ENCODE measurements around the gene OAS2.

OAS2 gene

DNA sequence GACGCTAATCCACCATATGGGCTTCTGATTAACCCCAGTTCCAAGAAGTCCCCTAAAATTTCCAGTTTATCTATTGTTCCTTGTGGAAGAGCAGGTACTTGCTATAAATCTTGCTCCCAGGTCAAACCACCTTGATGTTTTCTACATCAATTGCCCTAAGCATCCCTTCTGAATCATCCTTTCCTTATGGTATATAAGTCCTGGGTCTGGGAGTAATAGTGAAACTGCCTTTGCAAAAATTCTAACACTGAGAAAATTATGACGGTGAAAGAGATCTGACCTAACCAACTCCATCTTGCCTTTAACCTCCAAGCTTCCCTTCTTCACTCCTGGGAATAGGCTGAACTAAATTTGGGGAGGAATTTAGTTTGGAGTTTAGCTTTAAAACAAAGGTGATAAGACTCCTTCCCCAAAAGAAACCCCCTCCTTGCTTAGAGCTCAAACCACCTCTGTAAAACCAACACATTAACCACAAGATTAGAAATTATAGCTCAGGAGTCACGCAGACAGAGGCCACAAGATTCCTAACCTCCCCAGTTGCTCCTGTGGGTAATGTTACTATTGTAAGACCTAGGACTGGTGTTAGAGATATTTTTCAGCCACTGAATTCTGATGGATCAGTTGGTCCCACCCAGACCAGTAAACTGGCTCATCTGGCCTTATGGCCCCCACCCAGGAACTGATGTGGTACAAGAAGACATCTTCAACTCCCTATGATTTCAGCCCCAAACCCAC is 44.4 kb downstream of the OAS2 start:
- no peak for DNase-seq

DNA sequence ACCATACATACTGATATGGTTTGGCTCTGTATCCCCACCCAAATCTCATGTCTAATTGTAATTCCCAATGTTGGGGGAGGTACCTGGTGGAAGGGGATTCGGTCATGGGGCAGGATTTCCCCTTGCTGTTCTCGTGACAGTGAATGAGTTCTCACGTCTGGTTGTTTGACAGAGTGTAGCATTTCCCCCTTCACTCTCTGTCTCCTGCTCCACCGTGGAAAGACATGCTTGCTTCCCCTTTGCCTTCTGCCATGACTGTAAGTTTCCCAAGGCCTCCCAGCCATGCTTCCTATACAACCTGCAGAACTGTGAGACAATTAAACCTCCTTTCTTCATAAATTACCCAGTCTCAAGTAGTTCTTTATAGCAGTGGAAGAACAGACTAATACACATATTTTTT is 49.4 kb downstream of the OAS2 start:
- no peak for DNase-seq

DNA sequence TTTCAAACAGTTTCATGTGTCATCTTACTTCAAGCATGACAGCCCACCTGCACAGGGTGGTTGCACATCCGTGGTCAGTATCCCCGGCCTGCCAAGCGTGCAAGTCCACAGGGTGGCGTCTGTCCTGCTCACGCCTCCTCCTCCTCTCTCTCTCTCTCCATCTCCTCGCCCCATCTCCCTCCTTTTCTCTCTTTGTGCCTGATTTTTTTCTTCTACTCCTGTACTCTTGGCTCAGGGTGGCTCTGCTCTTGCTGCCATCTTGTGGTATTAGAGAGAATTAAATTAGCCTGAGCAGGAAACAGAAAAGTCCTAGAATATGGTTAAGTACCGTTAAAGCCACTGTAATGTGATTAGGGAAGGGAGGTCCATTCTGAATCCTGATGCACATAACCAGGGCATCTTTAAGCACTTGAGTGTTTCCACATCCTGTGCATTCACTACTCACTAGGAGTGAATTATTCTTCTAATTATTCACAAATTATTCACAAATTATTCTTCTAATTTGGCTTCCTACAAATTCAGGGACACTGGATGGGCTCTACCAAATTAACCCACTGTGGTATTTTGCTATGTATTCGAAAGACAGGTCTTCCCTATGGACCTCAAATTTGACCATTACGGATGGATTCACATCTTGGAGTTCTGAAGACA is 52.7 kb downstream of the OAS2 start:
- DNase-seq, result no peak

DNA sequence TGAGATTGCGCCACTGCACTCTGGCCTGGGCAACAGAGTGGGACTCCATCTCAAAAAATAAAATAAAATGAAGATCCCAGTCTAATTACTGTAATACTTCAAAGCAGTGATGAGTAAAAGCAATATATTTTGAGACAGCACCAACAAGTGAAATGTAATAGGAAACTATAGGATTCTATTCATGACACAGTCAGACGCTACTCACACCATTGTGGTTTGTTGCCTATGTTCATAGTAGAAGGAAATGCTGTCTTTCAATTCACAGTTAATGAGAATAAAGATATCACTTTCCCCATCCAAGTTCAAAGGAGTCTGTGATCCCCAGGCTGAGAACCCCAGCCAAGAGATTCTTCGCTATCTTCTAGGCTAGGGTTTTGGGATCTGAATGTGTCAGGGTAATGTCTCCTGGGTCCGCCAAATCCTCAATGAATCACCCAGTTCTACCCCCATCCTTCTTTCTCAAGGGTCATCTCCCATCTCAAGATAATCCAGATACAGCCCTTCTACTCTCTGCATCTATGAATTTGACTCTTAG is 61.7 kb downstream of the OAS2 start:
- no peak for DNase-seq

DNA sequence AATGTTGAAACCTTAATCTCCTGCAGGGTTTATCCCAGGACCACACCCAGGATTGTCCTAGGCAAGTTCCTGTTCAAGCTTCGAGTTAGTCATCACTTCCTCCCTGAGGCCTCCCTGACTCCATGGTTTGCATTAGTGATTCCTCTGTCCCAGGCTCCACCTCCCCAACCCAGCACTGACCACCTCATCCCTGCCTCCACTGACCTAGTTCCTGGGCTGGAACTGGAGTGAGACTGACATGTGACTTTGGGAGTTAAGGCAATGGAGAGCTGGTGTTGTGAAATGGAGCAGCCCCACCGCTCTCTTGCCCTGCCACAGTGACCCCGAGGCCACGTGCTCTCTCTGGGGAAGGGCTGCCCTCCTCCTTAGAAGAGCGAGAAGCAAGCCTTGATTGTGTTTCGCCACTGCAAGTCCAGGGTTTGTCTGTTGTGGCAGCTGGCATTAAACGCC is 62.4 kb downstream of the OAS2 start:
- no peak for DNase-seq

DNA sequence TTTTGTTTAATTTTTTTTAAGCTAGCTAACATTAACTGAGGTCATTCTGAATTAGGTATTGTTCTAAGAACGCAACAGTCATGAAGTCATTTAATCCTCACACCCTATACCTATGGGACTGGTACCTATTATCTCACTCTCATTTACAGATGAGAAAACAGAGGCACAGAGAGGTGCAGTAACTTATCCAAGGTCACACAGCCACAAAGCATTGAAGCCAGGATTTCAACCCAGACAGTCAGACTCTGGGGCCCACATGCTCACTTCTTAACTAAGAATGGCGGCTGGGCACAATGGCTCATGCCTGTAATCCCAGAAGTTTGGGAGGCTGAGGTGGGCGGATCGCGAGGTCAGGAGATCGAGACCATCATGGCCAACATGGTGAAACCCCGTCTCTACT is 63.2 kb downstream of the OAS2 start:
- no peak for DNase-seq

DNA sequence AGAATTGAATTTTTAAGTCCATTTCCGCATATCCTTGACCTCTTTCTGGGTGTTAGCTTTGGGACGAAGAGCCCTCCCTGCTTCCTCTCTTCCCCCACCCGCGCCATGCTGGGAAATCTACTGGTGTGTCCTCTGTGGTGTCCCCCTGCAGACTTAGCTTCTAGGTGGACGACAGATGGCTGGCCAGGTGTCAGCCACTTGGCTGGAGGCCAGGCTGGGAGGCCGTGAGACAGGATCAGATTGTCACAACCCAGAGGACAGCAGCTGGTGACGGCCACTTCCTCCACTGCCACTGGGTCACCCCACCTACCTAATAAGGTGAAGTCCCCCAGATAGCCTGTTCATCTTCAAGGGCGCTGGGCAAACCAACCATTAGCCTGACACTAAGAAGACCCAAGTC is 64.9 kb downstream of the OAS2 start:
- no peak for DNase-seq

DNA sequence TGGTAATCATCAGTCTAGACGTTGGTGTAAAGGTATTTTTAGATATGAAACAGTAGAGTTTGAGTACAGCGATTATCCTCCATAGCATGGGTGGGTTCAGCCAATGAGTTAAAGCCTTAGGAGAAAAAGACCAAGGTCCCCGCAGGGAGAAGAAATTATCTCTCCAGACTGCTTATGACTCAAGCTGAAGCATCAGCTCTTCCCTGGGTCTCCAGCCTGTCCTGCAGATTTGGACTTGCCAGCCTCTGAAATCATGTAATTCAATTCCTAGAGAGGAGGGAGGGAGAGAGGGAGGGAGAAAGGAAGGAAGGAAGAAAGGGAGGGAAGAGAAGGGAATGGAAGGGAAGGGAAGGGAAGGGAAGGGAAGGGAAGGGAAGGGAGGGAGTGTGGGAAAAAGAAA is 66.2 kb downstream of the OAS2 start:
- DNase-seq, result no peak

DNA sequence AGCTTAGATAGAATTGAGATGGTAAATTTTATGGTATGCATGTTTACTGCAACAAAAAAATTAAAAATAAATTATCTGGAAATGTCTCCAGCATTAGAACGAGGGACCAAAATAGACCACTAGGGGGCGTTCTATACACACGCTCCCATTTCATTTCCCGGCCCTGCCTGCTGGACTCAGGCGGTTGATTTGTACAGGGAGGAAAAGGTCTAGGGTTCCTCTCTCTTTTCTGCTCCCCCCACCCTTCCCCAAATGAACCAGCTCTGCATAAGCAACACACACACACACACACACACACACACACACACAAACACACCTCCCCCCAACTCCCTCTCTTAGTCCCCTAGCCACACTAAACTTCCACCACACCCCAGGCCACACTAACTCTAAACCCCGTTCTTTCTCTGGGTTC is 70.4 kb downstream of the OAS2 start:
- DNase-seq, result peak; percentile 17

DNA sequence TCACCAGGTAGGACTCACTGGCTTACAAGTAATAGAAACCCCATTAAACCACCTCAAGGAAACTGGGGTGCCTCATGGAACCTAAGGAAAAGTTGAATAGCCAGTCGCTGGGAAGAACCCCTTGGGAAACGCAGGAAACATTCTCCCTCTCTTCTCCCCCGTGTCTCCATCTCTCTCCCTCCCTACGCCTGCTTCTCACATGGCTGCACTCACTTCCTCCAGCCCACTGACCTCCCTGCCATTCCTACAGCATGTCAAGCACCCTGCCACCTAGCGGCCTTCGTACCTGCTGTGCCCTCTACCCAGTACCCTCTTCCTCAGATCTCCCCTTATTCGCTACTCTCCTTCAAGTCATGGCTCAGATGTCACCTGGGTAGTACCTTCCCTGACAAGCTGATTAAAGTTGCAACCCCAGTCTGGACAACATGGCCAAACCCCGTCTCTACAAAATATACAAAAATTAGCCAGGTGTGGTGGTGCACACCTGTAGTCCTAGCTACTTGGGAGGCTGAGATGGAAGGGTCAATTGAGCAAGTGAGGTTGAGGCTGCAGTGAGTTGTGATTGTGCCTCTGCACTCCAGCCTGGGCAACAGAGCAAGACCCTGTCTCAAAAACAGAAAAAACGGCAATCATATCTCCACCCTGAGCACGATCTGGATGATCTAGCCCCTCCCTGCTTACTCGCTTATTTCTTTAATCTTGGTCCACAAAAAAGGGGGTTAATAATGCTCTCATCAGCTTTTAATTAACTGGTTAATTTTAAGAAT is 71.8 kb downstream of the OAS2 start:
- no peak for DNase-seq

DNA sequence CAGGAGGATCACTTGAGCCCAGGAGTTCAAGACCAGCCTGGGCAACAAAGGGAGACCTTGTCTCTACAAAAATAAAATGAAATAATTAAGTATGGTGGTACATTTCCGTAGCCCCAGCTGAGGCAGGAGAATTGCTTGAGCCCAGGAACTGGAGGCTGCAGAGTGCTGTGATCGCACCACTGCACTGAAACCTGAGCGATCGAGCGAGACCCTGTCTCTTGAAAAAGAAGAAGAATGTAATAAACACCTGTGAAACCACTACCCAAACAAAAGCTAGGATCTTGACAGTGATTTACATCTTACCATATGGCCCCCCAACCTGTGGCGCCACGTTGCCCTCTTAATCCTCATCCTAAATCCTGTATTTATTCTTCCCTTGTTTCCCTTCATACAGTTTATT is 72.5 kb downstream of the OAS2 start:
- DNase-seq, result no peak

DNA sequence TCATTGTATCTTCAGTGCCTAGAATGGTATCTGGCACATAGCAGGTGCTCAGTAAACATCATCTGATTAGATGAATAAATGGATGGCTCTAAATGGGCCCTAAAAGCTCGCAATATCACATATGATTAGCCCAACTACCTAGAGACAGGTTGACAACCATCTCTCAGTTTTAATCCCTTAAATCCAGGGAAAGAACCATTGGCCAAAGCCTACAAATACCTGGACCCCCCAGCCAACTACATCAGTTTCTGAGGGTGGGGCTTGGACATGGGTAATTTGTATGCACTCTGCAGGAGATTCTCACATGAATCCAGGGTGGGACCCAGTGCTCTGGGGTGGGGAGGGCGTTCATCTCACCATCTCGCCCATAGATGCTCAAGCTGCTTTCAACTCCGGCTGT is 73.4 kb downstream of the OAS2 start:
- DNase-seq, result no peak

DNA sequence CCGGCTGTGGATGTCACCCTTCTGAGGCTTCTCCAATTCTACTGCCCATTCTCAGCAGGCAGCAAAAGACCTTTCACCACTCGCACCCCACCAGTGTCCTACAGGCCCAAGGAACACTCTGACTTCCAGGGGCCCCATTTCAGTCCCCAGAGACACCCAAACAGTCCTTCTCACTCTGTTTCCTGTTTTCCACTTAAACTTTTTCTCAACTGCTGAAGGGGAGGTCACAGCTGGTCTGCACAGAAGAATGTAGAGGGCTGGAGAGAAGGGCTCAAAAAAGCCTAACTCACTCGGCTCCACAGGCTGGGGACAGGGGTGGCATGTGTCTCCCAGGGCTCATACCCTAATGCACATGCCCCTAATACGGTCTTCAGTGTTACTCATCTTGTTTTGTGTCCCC is 74.0 kb downstream of the OAS2 start:
- DNase-seq, result no peak

DNA sequence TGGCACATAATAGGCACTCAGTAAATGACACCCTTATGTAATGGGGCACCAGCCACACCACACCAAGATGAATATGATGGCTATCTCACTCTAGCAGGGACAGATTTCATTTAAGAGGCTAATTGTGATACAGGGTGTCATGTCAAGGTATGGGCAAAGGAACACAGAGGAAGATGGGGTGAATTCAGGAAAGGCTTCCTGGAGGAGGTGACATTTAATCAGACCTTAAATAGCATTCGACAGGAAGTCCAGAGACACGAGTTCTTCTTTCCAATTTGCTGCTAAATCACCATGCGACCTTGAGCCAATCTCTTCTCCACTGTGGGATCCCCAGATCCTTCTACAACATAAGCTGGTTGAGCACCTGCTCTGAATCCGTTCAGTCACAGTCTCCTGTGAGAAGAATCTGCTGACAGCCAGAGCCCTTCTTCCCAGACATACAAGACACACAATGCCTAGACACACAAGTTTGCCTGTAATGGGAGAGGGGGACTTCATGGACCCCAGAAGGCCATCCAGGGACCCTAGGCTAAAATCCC is 76.7 kb downstream of the OAS2 start:
- DNase-seq, result no peak

DNA sequence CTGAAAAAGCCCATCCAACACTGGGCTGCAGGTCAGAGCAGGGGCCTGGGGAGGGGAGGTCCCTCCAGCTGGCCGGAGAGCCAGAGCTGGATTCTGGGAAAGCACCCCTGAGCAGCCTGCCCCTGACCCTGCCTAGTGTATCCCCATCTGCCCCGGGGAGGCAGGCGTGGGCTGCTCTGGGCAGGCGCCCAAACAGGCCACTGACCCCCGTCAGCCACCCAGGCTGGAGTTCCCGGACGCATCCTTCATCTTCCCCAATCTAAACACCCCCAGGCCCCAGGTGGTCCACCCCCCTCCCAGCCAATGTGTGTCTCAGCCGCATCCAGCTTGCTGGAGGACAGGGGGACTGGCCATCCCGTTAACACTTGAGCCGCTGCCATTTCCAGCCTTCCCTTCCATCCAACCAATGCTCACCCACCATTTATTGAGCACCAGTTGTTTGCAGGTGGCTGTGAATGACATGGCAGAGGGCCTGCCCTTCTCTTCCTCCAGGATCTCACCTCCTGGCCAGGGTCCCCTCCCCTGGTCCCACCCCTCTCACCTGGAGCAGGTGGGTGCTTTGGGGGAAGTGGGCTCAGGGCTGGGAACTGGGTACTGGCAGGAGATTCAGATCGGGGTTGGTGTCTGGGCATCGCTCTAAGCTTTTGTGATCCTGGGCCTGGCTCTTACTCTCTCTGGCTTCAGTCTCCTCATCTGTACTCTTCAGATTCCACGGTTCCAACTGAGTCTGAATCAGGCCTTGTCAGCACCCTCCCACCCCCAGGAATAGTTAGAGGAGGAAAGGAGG is 77.5 kb downstream of the OAS2 start:
- DNase-seq, result no peak

DNA sequence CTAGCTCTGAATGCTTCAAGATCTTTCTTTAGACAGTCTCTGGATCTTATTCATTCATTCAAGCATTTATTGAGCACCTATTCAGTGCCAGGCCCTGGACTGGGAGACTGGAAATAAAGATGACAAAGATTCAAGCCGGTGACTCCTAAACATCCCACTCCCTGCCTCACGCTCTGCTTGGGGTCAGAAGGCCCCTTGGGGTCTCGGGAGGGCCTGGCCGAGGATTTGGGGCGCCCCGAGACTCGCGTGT is 78.0 kb downstream of the OAS2 start:
- no peak for DNase-seq

DNA sequence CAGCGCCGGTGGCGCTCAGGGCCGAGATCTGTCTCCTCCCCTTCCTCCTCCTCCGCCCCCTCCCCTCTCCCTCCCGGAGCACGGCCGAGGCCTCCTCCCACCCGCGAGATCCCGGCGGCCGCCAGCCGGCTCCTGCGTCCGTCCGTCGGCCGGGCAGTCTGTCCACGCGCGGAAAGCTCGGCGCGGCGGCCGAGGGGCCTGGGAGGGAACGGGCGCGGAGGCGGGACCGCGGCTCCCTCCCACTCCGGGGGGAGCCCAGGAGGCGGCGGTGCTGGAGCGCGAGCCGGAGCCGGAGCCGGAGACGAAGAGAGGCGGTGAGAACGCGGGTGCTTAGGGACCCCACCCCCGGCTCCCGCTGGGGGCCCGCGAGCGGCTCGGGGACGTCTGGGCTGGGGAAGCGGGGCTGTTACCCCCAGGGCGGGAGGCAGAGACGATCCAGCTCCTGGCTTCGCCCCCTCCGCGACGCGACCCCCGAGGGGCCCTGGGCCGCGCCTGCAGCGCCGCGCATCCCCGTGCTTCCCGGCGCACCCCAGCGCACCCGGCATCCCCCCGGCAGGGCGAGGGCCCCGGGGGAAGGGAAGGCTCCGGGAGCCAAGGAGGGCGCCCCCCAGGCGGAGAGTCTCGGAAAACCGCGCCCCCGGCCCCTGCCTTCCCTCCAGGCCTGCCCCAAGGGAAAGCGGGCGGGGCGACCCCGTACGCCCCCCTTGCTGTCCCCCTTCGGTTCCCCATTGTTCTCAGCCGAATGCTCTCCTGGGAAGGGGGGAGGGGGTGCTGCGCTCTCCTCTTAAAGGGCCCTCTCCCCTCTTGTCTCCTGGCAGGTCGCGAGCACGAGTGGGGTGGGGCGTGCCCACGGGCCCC is 78.5 kb downstream of the OAS2 start, which contains the start of gene DTX1:
TSS of gene DTX1 (plus strand) at position 100 of the 858 bp plus-strand sequence. CDS start 1,463 bp downstream, outside the sequence.
- no peak for DNase-seq

DNA sequence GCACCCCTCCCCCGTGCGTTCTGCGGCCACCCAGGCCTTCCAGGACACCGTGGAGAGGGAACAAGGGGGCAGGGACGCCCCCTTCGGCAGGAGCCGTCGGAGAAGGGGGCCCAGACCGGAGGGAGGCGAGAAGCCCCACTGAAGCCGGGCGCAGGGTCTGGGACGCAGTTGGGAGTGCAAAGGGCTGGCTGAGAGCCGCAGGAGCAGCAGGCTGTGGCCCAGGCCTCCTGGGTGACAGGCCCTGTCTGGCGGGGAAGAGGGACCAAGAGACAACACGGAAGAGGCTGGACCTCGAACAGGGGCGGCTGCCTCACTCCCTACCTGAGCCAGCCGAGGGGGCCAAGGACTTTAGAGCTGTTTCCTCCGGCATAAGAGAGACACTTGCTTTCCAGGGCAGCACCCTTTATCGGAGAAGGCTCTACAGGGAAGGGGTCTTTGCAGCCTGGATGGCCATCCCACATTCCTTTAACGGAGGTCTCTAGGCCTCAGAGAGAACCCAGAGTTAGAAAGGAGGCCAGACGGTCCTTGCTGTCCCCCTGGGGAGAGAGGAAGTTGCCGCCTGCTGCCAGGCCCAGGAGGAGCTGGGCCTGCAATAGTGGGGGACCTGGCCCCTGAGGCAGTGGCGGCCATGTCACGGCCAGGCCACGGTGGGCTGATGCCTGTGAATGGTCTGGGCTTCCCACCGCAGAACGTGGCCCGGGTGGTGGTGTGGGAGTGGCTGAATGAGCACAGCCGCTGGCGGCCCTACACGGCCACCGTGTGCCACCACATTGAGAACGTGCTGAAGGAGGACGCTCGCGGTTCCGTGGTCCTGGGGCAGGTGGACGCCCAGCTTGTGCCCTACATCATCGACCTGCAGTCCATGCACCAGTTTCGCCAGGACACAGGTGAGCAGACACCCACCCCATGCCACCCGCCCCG is 79.5 kb downstream of the OAS2 start:
- no peak for DNase-seq

DNA sequence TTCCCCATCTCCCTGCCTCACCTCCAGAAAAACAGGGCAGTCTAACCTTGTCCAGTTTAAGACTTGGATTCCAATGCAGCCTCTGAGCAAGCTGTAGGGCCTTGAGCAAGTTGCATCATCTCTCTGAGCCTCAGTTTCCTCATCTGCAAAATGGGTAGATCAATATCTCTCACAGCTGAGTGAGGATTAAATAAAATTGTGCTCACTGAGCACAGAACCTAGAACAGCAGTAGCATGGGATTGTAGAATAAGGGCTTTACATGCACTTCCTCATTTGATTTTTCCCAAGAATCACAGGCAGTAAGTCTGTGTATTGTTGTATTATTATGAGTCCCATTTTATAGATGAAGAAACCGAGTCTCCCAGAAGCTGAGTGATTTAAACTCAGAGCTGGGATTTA is 80.2 kb downstream of the OAS2 start:
- no peak for DNase-seq

DNA sequence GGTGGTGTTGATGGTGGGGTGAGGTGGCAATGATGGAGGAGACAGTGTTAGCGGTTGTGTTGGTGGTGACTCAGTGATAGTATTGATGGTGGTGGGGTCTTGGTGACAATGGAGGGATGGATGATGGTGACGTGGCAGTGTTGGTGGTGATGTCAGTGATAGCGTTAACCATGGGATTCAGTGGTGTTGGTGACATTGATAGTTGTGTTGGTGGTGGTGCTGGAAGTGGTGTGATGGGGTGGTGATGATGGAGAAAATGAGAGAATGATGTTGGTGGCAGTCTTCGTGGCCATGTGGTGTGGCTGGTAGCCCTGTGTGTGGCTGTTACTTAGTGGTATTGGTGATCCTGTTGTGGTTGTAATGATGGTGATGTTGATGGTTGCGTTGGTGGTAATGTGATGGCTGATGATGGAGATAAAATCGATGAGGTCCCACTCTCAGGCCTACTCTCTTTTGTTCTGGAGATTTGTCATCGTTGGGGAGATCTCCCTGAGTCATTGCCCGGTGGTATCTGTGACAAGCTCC is 80.8 kb downstream of the OAS2 start:
- DNase-seq, result no peak
